C4-2B (cell line): ENCODE measurements around the gene IYD.

Experiments
- H3K27ac ChIP-seq: fragments of 450-650 bp; 2 replicates; pipeline ENCODE4 v1.5.1; 2017
- ZFX ChIP-seq: fragments of 450-650 bp; IDR thresholded peaks from 2 replicates; pipeline ENCODE4 v1.6.1; 2017
- TF ChIP-seq, protein P1 (sequence below): fragments of 450-650 bp; conservative IDR thresholded peaks from 2 replicates; pipeline ENCODE4 v1.5.1; 2017; ENCODE audit warnings: mild to moderate bottlenecking

Gene IYD, protein sequence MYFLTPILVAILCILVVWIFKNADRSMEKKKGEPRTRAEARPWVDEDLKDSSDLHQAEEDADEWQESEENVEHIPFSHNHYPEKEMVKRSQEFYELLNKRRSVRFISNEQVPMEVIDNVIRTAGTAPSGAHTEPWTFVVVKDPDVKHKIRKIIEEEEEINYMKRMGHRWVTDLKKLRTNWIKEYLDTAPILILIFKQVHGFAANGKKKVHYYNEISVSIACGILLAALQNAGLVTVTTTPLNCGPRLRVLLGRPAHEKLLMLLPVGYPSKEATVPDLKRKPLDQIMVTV

DNA sequence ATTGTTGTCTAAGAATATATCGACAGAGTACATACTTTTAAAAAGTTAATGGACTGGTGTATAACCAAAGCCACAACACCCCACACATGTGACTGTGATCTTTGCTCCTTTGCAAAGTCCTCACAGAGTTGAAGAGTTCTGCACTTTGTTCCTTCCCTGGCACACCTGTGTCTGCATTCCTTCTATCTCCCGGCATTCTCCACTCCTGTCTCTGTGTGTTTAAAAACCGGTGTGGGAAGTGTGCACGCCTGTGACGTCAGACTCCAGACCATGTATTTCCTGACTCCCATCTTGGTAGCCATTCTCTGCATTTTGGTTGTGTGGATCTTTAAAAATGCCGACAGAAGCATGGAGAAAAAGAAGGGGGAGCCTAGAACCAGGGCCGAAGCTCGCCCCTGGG lies at the start of gene IYD:
IYD (plus strand) TSS at position 251 of the 400 bp plus-strand sequence; CDS start at position 271, 20 bp downstream.
- TF ChIP-seq ZFX: no peak
- TF ChIP-seq, protein P1, sequence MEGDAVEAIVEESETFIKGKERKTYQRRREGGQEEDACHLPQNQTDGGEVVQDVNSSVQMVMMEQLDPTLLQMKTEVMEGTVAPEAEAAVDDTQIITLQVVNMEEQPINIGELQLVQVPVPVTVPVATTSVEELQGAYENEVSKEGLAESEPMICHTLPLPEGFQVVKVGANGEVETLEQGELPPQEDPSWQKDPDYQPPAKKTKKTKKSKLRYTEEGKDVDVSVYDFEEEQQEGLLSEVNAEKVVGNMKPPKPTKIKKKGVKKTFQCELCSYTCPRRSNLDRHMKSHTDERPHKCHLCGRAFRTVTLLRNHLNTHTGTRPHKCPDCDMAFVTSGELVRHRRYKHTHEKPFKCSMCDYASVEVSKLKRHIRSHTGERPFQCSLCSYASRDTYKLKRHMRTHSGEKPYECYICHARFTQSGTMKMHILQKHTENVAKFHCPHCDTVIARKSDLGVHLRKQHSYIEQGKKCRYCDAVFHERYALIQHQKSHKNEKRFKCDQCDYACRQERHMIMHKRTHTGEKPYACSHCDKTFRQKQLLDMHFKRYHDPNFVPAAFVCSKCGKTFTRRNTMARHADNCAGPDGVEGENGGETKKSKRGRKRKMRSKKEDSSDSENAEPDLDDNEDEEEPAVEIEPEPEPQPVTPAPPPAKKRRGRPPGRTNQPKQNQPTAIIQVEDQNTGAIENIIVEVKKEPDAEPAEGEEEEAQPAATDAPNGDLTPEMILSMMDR: no peak
- no peak within 1 kb of the TSS for H3K27ac ChIP-seq

DNA sequence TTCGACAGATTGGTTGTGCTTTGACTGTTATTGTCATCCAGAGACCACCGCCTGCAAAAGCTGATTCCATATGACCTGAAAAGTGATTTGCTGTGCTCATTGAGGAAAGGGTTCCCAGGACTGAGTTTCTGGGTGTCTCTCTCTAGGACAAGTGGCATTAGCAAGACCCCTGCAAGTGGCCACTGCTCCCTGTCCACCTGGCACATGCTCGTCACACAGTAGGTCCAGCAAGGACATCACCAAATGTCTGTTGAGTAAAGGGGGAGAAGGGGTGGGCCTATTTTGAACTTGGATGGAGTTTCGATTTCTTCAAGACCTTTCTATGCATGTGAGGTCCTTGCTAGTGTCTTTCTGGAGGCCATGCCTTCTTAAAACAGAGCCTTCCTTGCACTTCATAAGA lies 48.9 kb upstream of the IYD start:
- H3K27ac ChIP-seq: peak overlapping the region; percentile 45
- no peak for TF ChIP-seq ZFX
- TF ChIP-seq, protein P1: no peak

DNA sequence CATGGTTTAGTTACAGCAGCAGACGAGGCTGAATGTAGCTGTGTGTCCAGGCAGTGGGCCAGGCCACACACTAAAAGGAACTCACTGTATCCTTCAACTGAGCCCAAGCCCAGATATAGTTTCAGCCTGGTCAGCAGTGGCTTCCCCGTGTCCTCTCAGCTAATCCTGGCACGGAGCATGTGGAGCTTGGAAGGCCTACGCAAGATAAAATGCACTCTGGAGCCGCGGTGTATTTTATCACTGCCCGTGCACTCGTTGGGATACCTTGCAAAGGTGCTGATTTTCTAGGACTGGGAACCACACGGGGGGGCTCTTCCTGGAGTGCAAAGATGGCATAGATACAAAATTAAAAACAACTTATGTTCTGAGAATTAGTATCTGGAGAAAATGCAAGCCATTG lies 48.4 kb upstream of the IYD start:
- TF ChIP-seq, protein P1: peak; percentile 27
- TF ChIP-seq ZFX: no peak
- peak overlapping the region; percentile 45 for H3K27ac ChIP-seq

DNA sequence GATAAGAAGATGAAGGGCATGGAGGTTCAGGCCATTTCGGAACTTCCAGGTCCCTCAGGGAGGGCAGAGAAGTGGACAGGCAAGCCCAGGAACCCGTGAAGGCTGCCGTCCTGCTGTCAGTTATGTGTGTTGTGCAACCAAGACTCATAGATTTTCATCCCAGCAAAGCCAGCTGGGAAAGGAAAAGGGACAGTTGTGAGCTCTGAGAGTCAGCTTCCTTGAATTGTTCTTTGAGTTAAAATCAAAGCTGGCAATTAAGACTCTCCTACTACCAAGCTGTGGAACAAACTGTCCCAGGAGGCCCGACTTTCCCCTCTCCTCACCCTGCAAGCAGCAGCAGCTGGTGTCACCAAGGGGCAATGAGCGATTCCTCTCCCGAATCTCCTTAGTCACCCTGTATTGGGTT lies 46.3 kb upstream of the IYD start:
- TF ChIP-seq, protein P1: no peak
- no peak for TF ChIP-seq ZFX
- no peak overlapping the region for H3K27ac ChIP-seq

DNA sequence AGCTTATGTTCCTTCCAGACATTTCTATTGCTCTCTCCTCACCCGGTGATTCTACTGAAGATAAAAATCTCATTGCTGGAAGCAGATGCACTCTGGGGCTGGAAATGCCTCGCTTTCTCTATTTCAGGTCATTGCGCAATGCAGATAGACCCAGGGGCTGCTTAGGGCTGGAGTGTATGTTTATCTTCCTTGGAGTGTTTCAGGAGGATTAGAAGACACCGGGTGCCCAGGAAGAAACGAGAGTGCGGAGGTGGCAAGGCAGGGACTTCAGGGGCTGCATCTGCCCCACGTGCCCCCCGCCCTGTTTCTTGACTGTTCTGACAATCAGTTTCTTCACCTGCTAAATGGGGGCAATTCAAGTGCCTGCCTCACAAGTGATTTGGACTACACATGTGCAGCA lies 45.6 kb upstream of the IYD start:
- TF ChIP-seq ZFX: no peak
- TF ChIP-seq, protein P1: no peak
- no peak overlapping the region for H3K27ac ChIP-seq

DNA sequence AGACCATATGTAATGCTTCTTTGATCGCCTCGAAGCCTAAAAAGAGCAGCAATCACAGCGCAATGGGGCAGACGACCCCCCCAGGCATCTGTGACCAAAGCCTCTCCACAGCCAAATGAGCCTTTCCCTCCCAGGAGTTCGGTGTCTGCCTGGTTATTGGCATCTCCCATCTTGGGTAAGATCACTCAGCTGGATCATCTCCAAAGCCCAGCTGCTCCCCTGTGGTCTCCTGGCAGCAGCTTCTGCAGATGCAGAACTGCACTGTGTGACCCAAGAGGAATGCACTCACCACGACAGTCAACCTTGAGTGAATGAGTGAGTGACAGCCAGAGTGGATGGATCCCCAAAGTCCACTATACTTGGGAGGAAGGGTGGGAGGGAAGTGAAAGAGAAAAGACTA lies 44.8 kb upstream of the IYD start:
- TF ChIP-seq, protein P1: no peak
- no peak for TF ChIP-seq ZFX
- H3K27ac ChIP-seq: no peak overlapping the region

DNA sequence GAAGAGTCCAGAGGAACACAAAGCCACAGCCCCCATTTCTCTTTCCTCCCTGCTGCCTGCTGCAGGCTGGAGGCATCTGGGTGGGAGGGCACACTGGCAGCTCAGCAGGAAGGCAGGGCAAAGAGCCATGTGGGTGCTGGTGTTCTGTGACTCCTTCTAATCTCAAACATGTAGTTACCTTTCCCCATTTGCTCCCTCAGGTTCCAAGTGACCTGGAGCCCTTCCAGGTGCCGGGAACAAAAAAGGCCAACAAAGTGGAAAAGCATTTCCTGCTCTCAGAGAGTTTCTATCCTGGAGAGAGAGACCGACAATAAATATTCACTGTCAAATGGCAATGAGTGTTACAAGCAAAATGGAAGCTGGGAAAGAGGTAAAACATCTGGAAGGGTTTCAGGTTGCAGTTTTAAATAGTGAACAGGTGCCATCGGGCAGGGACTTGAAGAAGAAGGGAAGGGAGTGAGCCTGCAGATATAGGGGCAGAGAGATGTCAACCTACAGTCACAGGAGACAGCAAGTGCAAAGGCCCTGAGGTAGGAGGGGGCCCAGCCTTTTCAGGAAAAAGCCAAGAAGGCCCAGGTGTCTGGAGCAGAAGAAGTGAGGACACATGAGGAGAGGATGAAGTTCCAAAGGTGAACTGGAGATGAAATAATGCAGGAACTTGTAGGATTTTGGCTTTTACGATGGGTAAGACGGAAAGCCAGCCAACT lies 43.6 kb upstream of the IYD start:
- H3K27ac ChIP-seq: no peak overlapping the region
- no peak for TF ChIP-seq ZFX
- TF ChIP-seq, protein P1: no peak
